Activated CD4-positive, alpha-beta T cell treated with anti-CD3 and anti-CD28 coated beads, Interleukin-2, Interleukin-6, amounts not matched to agents 100 ng/mL and 50 ng/mL, durations not matched to agents 16 hours and 8 hours (primary cell): ENCODE measurements around the gene ASB1.
A peak's percentile ranks its signal among the peaks of the same experiment; 100 is the strongest.

Experiments used
- DNase-seq: peaks from one replicate; pipeline ENCODE4 v3.0.0-alpha.2; 2020

Gene ASB1

DNA sequence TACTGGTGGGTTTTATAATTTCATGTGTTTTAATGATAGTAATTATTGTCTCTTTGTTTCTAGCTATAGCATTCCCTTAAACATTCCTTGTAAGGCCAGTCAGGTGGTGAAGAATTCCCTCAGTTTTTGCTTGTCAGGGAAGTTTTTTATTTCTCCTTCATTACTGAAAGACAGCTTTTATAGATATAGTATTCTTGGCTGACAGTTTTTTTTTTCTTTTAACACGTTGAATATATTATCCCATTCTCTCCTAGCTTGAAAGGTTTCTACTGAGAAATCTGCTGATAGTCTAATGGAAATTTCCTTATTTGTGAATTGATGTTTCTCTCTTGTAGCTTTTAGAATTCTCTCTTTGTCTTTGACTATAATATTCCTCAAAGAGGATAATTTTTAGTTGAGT is 46.8 kb downstream of the ASB1 start:
- no peak for DNase-seq

DNA sequence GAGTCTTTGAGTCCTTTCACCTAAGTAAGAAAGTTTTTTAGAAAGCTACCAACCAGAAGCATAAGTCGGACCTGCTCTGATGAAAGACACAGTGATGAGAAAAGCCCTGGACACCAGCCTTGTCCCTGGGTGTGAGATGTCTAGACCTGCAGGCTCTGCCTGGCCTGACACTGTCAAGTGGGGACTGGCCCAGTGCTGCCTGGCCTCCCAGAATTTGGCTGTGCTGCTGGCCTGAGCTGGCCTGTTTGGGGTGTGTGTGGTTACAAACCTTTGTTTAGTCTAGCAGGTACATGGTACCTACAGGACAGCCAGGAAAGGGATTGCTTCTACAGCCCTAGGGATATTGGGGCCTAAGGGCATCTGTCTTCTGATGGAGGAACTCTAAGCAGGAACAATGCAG is 48.3 kb downstream of the ASB1 start:
- no peak for DNase-seq

DNA sequence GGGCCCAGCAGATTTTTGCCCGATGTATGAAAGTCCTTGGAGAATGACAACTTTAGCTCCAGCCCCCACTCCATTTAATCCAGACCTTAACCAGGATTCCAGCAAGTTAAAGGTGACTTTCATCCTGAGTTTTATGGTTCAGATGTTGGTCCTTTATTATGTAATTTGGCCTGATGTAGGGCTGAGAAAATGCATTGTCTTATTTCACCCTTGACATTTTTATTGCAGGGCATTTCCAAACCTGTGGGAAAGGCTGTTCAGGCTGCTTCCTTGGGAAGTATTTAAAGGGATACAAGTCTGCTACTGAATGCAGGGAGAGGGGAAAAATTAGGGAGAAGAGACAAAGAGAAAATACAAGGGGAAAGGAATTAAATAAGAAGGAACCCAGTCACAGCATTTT is 48.8 kb downstream of the ASB1 start:
- no peak for DNase-seq

DNA sequence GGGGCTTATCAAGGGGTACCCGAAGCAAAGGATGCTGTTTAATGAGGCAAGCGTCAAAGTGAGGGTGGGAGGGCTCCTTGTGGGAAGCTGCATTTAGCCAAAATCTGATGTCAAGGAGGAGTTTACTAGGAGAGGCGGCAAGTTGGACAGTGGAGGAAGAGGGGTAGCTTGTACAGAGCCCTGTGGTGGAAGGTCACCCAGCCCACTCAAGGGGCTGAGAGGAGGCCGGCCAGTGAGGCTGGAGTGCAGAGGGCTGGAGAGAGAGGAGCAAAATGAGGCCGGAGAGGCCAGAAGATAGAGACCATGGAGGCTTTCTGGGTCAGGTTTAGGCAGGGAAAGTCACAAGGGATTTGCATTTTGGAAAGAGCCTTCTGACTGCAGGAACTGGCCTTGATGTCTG is 49.5 kb downstream of the ASB1 start:
- no peak for DNase-seq

DNA sequence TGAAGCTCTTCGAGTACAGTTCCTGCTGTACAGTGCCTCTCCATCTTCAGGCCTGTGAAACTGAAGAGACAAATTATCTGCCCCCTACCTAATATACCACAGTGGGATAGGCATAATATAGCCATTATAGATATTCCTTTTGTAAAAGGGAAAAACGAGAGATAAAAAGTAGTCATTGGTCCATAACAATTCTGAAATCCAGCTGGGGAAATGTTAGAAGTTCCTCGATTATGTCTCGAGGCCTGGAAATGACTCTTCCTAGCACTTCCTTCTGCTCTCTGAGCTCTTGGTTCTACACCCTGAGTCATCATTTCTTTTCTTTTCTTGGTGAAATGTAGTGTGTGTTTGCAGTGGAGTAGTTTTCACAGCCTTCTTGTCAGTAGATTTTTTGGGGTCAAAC is 51.5 kb downstream of the ASB1 start:
- no peak for DNase-seq

DNA sequence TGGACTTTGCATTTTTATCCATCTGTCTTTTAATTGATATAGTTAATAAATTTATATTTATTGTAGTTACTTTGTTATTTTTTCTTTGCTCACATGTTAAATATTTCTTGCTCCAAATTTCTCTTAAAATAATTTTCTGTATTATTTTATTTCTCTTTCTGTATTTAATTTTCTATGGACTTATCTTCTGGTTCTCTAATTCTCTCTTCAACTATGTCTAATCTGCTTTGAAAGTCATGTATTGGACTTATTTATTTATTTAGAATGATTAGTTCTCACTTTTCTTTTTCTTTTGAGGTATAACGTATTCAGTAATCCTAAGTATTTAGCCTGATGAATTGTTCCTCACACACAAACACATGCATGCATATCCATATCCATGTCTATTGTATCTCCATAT is 53.1 kb downstream of the ASB1 start:
- DNase-seq, result no peak

DNA sequence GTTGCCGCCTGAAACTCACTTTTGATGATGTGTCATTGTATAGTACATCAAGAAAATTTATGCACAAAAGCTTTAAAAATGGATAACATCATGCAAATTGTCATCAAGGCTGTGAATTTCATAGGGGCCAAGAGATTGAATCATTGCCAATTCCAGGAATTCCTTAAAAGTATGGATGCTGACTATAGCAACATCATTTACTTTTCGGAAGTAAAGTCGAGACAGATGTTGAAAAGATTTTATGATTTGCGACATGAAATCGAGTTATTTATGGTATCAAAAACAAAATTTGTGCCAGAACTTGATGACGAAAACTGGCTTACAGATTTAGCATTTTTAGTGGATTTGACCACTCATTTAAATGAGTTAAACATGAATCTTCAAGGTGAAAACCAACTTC is 56.3 kb downstream of the ASB1 start:
- no peak for DNase-seq

DNA sequence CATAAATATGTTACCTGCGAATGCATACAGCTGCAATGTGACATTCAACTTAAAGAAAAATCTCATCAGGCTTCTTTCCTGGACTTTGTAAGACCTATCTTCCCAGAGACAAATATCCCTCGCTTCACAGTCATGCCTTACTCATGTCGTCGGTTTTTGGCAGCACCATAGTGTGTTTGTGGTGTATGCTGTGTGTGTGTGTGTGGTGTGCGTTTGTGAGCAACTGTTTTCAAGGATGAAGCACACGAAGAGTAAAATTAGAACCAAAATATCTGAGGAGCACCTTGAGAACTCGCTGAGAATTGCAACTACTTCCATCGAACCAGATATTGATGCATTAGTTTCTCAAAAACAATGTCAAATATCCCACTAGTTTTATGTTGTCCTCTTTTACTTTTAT is 56.9 kb downstream of the ASB1 start:
- no peak for DNase-seq

DNA sequence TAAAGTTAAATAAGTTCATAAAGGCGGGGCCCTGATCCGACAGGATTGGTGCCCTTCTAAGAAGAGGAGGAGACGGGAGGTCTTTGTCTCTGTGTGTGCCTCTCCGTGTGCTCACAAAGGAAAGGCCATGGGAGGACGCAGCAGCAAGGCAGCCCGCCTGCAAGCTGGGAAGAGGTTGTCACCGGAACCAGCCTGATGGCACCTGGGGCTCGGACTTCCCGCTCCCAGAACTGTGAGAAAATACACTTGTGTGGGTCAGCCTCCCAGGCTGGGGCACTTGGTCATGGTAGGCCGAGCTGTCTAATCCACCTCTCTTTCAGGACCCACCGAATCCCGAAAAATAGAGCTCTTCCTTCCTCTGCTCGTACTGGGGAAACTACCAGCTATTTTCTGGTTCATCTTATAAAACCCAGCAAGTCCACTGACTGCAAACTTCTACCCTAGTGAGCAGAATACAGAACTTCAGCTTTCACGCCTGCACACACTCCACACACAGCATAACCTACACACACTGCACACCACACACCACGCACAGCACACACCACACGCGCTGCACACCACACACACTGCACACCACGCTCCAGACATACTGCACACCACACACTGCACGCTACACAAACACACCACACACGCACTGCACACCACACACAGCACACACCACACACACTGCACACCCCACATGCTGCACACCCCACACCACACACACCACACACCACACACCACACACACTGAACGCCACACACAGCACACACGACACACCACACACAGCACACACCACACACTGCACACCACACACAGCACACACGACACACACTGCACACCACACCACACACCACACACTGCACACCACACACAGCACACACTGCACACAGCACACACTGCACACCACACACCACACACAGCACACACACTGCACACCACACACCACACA is 58.1 kb downstream of the ASB1 start:
- no peak for DNase-seq

DNA sequence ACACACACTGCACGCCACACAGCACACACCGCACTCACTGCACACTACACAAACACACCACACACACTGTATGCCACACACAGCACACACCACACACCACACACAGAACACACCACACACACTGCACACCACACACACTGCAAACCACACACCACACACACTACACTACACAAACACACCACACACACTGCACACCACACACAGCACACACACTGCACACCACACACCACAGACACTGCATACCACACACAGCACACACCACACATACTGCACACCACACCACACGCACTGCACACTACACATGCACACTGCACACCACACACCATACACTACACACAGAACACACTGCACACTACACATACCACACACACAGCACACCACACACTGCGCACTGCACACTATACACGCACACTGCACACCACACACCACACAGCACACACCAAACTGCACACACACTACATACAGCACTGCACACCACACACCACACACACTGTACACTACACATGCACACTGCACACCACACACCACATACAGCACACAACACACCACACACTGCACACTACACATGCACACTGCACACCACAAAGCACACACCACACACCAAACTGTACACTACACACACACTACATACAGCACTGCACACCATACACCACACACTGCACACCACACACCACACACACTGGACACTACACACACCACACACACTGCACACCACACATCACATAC is 59.6 kb downstream of the ASB1 start:
- no peak for DNase-seq

DNA sequence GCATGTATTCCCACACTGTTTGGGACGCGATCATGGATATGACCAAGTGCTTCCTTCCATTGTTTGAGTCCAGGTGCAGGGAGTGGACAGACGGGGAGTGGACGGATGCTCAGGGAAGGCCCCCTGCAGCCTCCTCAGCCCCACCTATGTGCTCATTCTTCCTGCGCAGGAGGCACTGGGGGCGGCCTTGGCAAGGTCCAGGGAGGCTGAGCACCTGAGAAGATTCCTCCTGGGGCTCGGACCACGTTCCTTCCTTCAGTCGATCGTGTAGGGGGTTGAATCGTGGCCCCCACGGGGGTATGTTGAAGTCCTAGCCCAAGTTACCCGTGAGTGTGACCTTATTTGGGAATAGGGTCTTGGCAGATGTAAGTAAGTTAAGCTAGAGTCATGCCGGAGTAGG is 60.4 kb downstream of the ASB1 start:
- no peak for DNase-seq

DNA sequence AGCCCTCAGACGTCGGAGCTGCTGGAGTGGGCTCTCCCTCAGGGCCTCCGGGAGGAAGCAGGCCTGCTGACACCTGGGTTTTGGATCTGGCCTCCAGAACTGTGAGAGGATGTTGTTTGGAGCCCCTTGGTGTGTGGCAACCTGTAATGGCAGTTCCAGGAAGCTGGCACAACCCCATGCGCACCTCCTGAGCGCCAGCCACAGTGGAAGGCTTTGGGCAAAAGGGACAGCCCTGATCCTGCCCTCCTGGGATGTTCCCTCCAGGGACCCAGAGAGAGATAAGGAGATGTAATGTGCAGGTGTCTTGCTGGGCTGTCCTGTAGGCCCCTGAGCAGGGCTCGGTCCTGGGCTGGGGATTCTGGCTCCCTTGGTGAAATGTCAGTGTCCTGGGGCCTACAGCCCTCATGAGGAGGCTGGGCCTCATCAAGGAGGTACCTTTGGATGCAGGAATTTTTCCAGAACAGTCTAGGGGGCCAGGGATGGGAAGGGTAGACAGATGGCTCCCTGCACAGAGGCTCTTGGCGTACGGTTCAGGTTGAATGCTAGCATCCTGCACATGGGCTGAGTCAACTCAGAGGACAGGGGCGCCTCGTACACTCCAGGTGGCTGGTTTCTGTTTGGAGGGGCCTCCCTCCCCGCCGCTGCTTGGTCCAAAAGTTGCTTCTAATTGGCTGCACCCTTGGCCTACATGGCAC is 61.1 kb downstream of the ASB1 start:
- DNase-seq, result no peak

DNA sequence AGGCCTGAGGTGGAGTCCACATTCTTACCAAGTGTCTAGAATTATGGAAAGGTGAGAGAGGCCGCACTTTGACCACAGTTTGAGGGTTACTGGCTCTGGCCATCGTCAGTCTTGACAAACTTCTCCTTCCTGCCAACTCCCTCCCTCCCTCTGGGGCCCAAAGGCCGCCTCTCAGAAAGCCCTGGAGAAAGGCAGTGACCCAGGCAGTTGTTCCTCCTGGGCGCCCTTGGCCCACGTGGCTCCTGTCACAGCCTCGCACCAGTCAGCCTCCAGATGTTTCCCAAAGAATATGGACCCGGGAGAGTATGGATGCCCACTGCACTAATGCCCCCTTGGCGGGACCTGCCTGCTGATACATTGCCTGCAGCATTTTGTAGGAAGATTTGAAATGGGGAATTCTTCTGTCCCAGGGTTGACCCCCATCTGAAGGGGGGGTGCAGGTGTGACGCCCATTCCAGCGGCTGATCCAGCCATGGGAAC is 61.7 kb downstream of the ASB1 start:
- no peak for DNase-seq

DNA sequence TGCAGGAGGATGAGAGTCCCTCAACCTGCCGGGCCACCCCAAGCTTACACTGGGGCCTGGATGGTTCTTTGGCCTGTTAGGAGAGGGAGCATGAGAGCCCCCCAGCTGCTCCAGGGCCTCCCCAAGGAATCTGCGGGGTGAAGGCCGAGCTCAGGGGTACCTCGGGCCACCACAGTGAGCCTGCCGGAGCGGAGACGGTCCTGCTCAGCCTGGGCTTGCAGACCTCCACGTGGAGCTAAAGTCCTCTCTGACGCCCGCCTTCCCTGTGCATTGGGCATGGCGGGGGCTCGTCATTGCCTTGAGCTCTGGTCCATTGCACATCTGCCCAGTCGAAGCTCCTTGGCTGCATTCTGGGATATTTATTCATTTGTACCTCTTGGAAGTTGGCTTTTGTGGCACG is 62.7 kb downstream of the ASB1 start:
- no peak for DNase-seq

DNA sequence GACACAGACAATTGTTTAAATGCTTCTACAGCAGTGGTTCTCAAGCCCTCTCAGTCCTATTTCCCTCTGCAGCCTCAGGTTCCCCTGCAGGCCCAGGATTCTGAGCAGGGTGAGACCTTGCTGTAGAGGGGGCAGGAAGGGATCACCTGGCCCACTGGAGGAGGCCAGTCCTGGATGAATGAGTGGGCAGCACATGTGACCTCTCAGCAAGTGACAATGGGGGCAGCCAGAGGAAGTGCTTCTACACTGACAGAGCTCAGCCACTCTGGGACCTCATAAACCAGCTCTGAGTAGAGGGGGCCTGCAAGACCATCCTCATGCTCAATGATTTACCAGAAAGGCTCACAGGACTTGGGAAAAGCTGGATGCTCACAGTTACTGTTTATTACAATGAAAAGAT is 63.2 kb downstream of the ASB1 start:
- DNase-seq, result no peak

DNA sequence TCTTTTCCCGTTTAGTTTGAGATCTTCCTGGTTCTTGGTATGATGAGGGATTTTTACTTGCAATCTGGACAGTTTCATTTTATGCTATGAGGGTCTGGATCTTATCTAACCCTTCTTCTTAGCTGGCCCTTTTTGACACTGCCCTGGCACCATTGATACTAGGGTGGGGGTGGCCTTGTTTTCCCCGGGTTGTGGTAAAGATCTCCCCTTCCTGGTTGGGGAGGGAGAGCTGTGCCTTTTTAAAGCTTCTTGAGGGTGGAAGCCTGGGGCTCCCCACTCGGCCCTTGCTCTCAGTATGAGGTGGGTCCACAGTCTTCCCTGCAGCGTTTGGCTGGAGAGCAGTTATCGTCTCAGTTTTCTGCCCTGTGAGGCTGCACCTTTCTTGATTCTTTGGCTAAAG is 66.1 kb downstream of the ASB1 start:
- DNase-seq, result no peak

DNA sequence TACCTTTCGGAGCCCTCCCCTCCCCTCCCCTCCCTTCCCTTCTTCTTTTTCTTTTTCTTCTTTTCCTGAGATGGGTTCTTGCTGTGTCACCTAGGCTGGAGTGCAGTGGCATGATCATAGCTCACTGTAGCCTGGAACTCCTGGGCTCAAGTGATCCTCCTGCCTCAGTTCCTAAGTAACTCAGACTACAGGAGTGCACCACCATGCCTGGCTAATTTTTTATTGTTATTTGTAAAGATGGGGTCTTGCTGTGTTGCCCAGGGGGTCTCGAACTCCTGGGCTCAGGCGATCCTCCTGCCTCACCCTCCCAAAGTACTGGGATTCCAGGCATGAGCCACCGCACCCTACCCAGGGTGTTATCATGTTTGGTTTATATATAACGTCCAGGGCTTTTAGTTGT is 66.7 kb downstream of the ASB1 start:
- no peak for DNase-seq

DNA sequence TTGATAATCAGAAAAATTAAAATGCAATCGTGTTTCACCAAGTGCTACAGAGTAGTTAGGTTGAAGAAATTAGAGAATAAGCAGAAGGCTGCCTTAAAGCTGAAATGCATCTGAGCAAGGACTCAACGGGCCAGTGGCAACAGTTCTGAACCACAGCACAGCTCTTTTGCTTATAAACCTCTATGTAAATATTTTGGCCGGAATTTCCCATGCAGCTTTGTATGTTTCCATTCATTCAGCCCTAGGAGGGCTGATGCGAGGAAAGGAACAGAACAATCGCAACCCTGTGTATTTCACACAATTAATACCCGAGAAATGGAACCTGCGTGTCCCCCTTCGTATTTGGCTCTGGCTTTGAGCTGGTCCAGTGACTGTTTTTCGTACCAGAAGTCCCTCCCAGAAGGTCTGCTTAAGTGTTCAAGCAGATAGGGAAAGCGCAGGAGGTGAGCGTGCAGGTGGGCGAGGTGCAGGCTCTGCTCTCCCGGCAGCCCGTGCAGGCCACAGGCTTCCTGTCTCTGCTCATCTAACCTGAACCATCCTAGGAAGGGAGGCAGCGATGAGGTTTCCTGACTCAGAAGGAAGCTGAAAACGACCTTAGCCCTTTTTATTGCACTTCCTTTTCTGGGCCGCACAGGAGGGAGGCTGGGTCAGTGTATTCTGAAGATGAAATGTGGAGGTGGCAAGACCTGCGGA is 67.3 kb downstream of the ASB1 start:
- peak; percentile 47 for DNase-seq

DNA sequence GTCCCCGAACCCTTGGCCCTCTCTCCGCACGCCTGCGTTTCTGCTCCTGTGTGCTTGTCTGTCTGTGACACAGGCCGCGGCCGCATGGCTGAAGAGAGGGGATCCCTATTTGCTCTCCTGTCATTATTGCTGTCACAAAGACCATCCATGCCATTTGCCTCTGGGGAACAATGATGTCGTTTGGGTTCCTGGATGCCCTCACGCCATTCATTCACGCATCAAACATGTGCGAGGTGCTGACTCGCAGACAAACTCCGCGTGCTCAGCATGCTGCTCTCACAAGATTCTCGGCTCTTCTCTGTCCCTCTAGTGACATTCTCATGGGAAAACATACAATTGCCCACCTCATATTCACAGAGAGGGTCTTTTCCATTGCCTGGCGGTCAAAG is 67.8 kb downstream of the ASB1 start:
- DNase-seq, result no peak

DNA sequence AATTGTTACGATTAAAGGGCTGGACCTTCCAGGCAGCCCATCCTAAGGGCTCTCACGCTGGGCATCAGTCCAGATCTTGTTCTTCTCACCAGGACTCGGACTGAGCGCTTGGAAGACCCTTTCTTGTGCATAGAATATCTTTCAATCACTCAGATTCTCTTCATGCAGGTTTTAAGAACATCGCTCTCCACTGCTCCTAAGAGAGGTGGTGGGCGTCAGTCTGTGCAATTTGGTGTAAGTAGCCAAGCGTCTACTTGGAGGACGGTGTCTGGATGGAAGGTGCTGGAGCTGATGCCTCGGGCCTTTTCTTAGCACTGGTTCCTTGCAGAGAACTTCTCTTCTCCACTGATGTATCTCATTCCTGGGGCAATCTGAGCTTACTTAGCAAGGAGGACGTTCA is 68.7 kb downstream of the ASB1 start:
- DNase-seq, result no peak

DNA sequence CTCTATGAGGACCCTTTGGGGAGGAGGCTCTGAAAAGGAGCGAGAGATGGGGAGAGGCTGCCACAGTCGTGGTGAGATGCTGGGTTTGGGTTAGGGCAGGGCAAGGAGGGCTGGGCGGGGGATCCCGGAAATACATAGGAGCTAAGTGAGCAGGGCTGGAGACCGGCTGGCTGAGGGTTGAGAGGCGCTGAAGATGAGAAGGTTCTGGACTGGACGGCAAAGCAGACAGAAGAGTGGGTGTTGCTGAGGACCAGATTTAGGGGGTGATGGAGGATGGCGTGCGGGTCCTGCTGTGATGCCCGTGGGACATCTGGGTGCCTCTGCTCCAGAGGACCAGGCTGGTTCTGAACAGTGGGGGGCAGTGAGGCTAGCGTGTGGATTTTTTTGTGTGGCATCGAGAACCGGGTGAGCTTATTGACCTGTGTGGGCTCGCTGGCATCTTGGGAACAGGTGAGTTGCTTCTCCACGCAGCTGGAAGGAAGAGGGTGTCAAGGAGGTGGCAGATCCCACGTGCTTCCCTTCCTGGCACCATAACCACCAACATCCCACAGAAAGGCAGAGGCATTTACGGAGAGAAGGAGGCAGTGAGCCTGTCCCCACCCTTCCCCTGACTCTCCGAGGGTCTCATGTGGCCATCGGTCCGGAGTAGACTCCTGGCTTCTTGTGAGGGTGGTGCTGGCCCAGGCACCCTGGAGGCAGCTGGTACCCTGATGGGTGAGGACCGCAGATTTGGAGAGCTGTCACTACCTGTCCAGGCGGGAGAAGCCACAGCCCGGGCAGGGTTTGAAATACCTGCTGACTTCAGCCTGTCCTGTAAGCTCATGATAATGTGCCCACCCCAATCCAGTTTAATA is 70.3 kb downstream of the ASB1 start:
- DNase-seq, result no peak

DNA sequence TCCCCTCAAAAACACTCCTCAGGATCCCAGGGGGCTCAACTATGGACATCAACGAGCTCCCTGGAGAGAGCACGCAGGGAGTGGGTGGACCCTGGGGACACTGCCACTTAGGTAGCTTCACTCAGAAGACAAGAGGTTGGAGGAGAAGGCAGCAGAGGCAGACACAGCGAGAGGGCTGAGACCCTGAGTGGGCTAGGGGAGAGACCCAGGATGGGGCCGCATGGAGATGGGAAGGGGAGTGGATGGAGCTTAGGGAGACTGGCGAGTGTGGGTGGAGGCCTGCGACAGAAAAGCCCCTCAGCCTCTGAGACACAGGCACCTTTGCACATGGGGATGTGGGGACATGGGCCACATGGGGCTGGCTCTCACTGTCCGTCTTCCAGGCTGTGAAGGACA is 70.9 kb downstream of the ASB1 start:
- no peak for DNase-seq
